K562 (cell line): Measurements from ENCODE around the gene RNF180.

Experiments
- CBX5 ChIP-seq: IDR thresholded peaks from 2 replicates; pipeline ENCODE4 v1.6.1; 2014; ENCODE audit warnings: low read depth, borderline replicate concordance
- HMG20A ChIP-seq: fragments of 450-650 bp; formaldehyde crosslinking; conservative IDR thresholded peaks from 2 replicates; pipeline ENCODE4 v1.4.0; 2020; ENCODE audit warnings: mild to moderate bottlenecking, mixed read lengths
- NCOA4 ChIP-seq: fragments of 450-650 bp; IDR thresholded peaks from 2 replicates; pipeline ENCODE4 v1.6.1; 2018; ENCODE audit warnings: mild to moderate bottlenecking; ENCODE audit not compliant: partially characterized antibody
- RBM39 ChIP-seq: fragments of 200-400 bp; formaldehyde crosslinking; optimal IDR thresholded peaks from 2 replicates; pipeline ENCODE3; 2018; ENCODE audit warnings: low read depth, low read length
- SIN3B ChIP-seq: fragments of 450-650 bp; IDR thresholded peaks from 2 replicates; pipeline ENCODE4 v1.6.1; 2017; ENCODE audit warnings: low read depth, mild to moderate bottlenecking, moderate library complexity
- TBL1XR1 ChIP-seq, 2 experiments: IDR thresholded peaks; 2 replicates each; pipeline ENCODE4 v1.6.1; 2012; ENCODE audit warnings: improper control_type of control experiment in 2 of 2, low read length in 2 of 2, mild to moderate bottlenecking in 1 of 2
- ZKSCAN8 ChIP-seq: fragments of 200-800 bp; sonication (Bioruptor generic); IDR thresholded peaks from 2 replicates; pipeline ENCODE4 v1.6.1; 2016; ENCODE audit warnings: missing genetic modification characterization, missing compliant biosample characterization
- ZNF239 ChIP-seq: fragments of 250-450 bp; sonication (Bioruptor Pico); IDR thresholded peaks from 2 replicates; pipeline ENCODE4 v1.4.0; 2020; ENCODE audit warnings: mild to moderate bottlenecking
- TF ChIP-seq, protein P1 (sequence below): sonication (generic); formaldehyde crosslinking; IDR thresholded peaks from 2 replicates; pipeline ENCODE4 v1.9.0; 2022; ENCODE audit warnings: mild to moderate bottlenecking, missing genetic modification reagents
- TF ChIP-seq, protein P2 (sequence below): fragments of 250-450 bp; sonication (Bioruptor Pico); IDR thresholded peaks from 2 replicates; pipeline ENCODE4 v1.8.0; 2022; ENCODE audit warnings: moderate library complexity, mild to moderate bottlenecking, inconsistent platforms
- TF ChIP-seq, protein P3 (sequence below), 3 experiments: IDR thresholded peaks in 2 of 3; conservative IDR thresholded peaks in 1 of 3; 2 replicates each; pipeline ENCODE4 v1.5.1; 2011 to 2012; ENCODE audit warnings: low read length in 3 of 3, mild to moderate bottlenecking in 3 of 3, control low read depth in 2 of 3, improper control_type of control experiment in 1 of 3, inconsistent platforms in 1 of 3, low read depth in 1 of 3, mixed read lengths in 1 of 3, moderate library complexity in 1 of 3; ENCODE audit not compliant: insufficient read depth in 2 of 3

DNA sequence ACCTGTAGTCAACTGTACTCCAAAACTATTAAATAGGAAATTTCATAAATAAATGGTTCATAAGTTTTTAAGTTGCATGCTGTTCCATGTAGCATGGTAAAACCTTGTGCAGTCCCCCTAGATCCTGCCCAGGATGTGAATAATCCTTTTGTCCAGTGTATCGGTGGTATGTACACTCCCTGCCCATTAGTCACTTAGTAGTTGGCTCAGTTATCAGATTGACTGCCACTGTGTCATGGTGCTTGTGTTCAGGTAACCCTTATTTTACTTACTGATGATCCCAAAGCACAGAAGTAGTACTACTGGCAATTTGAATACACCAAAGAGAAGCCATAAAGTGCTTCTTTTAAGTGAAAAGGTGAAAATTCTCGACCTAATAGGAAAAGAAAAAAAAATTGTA lies 134.2 kb downstream of the RNF180 start:
- no peak for TF ChIP-seq CBX5
- TF ChIP-seq, protein P1, sequence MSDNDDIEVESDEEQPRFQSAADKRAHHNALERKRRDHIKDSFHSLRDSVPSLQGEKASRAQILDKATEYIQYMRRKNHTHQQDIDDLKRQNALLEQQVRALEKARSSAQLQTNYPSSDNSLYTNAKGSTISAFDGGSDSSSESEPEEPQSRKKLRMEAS = no peak
- no peak for TF ChIP-seq NCOA4
- TF ChIP-seq, protein P2, sequence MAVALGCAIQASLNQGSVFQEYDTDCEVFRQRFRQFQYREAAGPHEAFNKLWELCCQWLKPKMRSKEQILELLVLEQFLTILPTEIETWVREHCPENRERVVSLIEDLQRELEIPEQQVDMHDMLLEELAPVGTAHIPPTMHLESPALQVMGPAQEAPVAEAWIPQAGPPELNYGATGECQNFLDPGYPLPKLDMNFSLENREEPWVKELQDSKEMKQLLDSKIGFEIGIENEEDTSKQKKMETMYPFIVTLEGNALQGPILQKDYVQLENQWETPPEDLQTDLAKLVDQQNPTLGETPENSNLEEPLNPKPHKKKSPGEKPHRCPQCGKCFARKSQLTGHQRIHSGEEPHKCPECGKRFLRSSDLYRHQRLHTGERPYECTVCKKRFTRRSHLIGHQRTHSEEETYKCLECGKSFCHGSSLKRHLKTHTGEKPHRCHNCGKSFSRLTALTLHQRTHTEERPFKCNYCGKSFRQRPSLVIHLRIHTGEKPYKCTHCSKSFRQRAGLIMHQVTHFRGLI = no peak
- TF ChIP-seq RBM39 = no peak
- TF ChIP-seq, protein P3, sequence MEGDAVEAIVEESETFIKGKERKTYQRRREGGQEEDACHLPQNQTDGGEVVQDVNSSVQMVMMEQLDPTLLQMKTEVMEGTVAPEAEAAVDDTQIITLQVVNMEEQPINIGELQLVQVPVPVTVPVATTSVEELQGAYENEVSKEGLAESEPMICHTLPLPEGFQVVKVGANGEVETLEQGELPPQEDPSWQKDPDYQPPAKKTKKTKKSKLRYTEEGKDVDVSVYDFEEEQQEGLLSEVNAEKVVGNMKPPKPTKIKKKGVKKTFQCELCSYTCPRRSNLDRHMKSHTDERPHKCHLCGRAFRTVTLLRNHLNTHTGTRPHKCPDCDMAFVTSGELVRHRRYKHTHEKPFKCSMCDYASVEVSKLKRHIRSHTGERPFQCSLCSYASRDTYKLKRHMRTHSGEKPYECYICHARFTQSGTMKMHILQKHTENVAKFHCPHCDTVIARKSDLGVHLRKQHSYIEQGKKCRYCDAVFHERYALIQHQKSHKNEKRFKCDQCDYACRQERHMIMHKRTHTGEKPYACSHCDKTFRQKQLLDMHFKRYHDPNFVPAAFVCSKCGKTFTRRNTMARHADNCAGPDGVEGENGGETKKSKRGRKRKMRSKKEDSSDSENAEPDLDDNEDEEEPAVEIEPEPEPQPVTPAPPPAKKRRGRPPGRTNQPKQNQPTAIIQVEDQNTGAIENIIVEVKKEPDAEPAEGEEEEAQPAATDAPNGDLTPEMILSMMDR (IDR thresholded peaks at IDR 0.05 in 2 of 3, conservative IDR thresholded peaks at IDR 0.05 in 1 of 3; ENCODE audit: insufficient read depth in 2 of 3, low read depth in 1 of 3, low read length in 3 of 3) = no peak
- TF ChIP-seq ZNF239 = no peak
- no peak for TF ChIP-seq SIN3B
- no peak for TF ChIP-seq ZKSCAN8 (CRISPR knock-in tag)
- TF ChIP-seq HMG20A = no peak
- no peak for TF ChIP-seq TBL1XR1 (IDR thresholded peaks at IDR 0.05; ENCODE audit: low read length in 2 of 2)
